NCI-H2227 (cell line): ENCODE measurements around the gene SCEL.
"Not testable (repeated sequence)": the region's sequence is repeated elsewhere in the genome, so short reads cannot be mapped to it uniquely, and the experiment has no call there.

Experiments
- DNase-seq: peaks from one replicate; lab custom pipeline; 2025; ENCODE audit not compliant: unreplicated experiment; lab: John Stamatoyannopoulos, UW

Gene SCEL

DNA sequence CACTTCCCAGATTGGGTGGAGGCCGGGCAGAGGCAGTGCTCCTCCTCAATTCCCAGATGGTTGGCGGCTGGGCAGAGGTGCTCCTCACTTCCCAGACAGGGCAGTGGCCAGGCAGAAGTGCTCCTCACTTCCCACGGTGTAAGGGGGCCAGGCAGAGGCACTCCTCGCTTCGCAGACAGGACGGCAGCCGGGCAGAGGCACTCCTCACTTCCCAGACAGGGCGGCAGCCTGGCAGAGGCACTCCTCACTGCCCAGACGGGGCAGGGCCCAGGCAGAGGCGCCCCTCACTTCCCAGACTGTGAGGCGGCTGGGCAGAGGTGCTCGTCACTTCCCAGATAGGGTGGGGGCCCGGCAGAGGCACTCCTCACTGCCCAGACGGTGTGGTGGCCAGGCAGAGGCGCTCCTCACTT is 125.3 kb downstream of the SCEL start:
- DNase-seq = no peak

DNA sequence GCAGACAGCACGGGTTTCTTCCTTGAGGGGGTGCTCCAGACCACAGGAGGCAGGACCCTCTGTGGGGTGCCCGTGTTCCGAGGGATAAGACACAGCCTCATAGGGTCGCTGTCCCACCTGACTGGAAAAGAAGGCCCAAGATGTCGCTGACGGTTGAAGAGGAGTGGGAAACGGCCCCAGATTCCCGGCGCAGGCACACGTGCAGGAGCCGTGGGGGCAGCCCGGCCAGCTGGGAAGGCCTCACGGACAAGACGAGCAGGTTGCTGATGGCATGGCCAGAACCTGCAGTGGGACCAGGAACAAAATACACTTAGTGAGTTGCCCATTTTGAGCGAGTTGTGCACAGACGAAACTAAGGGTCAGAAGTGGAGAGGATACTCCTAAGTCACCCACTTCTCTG is 126.8 kb downstream of the SCEL start:
- not testable (repeated sequence) for DNase-seq

DNA sequence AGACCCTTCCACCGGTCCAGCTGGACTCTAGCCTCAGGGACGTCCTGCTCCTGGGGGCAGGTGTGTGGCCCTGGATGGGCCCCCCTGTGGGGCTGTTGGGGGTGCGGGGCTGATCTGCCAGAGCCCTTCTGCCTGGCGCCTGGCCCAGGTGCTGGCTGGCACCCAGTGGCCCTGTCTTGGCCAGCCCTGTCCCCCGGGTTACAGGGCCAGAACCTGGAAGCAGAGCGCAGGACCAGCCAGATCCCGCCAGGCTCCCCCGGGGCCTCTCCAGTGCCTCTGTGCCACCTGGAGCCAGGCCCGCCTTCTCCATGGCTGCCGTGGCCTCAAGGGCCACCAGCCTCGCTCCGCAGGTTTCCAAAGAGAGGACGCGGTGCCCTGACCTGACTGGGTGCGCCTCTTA is 127.3 kb downstream of the SCEL start:
- not testable (repeated sequence) for DNase-seq

DNA sequence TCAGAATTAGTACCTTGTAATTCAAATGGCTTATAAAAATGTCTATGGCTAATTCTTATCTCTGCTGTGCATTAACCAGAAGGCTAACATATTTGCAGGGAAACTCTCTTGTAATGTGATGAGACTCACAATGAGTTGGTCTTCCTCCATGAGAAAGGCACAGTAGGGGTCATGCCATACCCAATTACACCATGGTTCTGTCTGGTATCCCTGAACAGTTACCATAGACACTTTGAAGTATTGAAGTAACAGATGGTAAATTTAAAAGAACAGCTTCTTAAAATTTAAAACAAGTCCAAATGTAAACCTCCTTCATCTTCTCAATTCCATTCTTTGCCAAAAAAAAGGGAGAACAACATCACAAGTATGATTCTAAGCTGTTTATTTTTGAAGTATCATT is 139.3 kb downstream of the SCEL start:
- no peak for DNase-seq

DNA sequence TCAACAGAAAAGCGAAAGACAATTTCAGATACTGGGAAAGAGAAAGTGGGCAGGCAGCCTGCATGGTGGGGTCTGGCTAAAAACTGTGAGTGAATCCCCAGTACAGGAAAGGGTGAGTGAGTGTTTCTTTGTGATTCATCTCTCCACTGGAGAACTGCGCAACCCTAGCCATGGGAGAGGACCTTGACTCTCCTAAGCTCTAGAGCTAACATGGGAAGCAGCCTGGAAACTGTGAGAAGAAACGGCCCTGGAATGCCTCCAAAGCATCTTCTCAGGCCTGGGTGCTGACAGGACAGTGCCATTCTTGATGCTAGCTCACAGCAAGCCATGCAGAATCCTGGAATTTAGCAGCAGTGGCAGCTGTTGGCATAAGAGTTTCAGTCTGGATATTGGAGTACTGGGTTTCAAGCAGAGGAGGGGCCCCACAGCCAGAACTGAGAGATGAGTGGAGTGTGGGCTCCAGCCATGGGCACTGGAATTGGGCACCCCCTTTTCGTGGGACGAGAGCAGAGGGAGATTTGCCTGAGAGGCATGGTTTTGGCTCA is 143.3 kb downstream of the SCEL start:
- no peak for DNase-seq

DNA sequence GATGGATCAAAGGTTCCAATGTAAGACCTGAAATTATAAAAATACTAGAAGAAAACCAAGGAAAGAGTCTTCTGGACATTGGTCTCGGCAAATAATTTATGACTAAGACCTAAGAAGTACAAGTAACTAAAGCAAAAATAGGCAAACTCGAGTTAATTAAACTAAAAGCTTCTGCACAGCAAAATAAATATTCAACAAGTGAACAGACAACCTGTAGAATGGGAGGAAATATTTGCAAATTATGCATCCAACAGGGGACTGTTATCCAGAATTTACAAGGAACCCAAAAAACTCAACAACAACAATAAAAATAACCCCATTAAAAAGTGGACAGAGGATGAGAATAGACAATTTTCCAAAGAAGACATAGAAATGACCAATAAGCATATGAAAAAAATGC is 152.3 kb downstream of the SCEL start:
- no peak for DNase-seq

DNA sequence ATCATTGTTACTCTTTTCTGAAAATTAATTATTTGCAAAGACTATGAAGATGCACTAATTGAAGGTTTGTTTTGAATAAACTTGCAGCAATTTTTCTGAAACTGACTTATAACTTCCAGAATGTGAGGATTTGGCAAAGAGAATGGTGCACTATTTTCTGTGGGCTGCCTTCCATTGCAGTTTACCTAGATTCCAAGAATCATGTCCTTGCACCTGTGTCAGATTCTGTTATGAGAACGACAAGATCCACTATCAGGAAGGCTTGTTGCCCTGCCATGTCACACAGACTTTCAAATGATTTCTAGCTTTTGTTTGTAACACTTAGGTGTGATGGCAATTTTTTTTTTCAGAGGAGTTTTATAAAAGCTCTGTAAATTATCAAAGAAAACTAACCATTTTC is 156.4 kb downstream of the SCEL start:
- DNase-seq = no peak

DNA sequence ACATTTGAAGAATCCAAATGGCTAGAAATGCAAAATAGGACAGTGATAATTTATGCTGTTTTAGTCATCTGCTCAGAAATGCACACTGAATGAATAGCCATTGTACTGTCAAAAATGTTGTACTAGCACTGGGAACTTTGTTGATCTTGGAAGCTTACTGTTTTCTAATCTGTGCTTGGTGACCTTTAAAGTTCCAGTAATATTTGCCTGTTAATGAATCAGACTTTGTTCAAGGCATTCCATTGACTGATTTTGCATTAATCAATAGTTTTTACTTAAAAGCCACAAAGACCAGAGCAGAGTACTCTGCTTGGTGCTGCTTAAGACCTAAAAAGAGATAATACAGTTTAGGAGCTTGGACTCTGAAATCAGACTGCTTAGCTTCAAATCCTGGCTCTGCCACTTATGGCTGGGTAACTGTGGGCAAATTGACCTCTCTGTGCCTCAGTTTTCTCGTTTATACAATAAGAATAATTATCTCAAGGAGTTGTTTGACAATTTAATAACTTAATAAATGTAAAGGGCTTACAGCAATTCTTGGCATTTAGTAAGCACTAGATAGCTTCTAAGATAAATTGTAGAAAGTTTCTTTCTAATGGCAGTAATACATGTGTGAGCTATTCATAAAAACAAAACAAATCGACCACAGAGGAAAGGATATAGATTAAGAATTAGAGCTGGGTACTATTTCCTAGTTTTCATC is 157.4 kb downstream of the SCEL start:
- DNase-seq = no peak

DNA sequence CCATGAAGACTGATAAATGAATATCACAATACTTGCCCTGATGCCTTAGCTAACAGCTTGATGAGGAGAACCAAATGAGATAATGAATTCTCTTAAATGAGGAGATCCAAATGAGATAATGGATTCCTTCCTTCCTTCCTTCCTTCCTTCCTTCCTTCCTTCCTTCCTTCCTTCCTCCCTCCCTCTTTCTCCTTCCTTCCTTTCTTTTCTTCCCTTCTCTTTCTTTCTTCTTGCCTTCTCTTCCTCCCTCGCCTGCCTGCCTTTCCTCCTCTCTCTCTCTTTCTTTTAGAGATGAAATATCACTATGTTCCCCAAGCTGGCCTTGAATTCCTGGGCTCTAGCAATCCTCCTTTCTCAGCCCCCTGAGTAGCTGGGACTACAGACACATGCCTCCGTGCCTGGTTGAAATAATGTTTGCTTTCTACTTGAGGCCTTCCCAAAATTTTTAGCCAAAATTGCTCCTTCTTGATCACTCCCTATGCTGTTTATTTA is 158.0 kb downstream of the SCEL start:
- no peak for DNase-seq
